ENCODE data around the gene LRP1-AS.

Gene LRP1-AS

DNA sequence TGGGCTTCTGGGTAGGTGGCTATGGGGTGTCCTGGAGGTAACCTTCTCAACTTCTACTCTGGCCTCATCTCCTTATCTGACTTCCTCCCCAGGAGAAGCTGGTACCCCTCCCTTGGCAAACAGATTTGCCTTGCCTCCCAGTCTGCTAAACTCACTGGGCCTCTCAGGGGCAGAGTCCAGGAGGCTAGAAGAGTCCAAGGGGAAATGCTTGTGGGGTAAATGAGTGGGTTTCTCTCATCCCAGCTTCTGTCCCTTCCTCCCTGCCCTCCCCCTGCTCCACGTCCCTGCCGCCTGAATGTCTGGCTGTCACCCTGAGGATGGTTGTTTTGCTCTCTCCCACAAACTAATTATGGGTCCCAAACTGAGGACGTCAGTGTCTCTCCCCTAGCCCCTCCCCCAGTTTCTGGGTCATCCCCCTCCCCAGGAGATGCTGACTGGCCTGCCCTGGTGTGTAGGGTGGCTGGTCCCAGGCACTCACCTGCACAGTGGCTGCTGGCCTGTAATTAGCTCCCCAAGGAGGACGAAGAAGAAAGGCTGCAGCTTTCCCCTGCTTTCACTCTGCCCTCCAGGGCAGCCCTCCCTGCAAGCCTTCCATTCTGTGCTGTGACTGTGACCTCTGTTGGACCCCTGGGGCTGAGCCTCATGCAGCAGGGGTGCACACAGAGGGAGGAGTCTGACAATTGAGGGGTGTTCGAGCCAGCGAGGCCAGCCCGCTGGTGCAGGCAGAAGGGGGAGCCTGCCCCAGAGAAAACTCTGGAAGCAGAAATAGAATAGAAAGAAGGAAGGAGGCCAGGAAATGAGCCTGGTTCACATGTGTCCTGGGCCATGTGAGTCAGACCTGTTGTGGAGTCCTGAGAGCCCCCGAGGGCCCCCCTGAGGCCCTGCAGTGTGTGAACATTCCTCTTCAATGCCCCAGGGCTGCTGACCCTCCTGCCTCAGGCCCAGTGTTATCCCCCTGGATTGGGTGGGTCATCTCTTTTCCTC, at the start of gene LRP1-AS:
LRP1-AS (minus strand) TSS at position 659 of the 984 bp plus-strand sequence.
- DNase-seq = no peak

DNA sequence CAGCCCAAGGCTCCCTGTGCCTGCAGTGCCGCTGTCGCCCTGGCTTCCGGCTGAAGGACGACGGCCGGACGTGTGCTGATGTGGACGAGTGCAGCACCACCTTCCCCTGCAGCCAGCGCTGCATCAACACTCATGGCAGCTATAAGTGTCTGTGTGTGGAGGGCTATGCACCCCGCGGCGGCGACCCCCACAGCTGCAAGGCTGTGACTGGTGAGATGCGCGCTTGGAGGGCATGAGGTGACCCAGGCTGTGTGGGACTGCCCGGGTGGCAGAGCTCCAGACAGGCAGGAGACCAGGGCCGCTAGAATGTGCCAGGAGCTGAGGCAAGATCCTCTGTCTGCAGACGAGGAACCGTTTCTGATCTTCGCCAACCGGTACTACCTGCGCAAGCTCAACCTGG, 49.5 kb upstream of the LRP1-AS start:
- no peak for DNase-seq

DNA sequence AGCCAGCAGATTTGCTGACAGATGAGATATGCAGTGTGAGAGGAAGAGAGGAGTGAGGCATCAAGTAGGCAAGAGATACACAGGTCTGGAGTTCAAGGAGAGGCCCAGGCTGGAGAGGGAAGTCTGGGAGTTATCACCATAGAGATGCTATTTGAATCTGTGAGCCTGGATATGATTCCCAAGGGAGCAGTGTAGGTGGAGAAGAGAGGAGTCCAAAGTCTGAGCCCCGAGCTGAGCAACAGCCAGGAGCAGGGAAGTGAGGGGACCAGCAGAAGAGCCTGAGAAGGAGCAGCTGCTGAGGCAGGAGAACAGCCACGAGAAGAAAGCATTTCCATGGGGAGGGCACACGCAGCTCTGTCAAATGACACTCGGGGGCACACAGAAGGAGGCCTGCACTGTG, 49.0 kb upstream of the LRP1-AS start:
- peak; percentile 35 for DNase-seq

DNA sequence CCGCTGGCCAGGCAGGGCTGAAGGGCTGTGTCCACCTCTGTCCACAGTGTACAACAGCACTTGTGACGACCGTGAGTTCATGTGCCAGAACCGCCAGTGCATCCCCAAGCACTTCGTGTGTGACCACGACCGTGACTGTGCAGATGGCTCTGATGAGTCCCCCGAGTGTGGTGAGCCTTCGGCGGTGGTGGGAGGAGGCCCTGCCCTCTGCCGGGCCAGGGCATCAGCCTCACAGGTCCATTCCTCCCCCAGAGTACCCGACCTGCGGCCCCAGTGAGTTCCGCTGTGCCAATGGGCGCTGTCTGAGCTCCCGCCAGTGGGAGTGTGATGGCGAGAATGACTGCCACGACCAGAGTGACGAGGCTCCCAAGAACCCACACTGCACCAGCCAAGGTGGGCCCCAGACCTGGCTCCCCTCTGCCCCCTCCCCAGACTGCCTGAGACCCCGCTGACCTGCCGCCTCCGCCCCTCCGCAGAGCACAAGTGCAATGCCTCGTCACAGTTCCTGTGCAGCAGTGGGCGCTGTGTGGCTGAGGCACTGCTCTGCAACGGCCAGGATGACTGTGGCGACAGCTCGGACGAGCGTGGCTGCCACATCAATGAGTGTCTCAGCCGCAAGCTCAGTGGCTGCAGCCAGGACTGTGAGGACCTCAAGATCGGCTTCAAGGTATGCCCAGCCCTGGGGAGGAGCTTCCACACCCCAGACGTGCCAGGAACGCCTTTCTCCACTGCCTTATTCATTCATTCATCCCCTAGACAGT, 48.4 kb upstream of the LRP1-AS start:
- DNase-seq = no peak

DNA sequence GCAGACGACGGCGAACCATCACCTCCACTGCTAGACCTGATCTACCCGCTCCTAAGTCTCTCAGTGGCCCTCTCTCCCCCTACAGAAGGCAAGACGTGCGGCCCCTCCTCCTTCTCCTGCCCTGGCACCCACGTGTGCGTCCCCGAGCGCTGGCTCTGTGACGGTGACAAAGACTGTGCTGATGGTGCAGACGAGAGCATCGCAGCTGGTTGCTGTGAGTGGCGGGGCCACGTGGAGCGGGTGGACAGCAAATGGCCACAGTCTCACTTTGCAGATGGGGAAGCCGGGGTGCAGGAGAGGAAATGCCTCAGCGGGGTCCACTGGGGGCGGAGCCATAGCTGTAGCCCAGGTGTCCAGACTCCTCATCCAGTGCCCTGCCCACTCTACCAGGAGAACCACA, 47.8 kb upstream of the LRP1-AS start:
- DNase-seq = no peak

DNA sequence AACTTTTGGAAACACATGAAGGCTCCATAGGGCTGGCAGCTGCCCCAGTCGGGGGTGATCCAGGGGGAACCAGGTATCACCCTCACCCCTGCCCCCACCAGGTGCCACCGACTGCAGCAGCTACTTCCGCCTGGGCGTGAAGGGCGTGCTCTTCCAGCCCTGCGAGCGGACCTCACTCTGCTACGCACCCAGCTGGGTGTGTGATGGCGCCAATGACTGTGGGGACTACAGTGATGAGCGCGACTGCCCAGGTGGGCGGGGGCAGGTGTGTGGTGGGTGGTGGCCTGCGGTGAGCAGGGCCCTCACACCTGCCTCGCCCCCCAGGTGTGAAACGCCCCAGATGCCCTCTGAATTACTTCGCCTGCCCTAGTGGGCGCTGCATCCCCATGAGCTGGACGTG, 46.8 kb upstream of the LRP1-AS start:
- DNase-seq = no peak

DNA sequence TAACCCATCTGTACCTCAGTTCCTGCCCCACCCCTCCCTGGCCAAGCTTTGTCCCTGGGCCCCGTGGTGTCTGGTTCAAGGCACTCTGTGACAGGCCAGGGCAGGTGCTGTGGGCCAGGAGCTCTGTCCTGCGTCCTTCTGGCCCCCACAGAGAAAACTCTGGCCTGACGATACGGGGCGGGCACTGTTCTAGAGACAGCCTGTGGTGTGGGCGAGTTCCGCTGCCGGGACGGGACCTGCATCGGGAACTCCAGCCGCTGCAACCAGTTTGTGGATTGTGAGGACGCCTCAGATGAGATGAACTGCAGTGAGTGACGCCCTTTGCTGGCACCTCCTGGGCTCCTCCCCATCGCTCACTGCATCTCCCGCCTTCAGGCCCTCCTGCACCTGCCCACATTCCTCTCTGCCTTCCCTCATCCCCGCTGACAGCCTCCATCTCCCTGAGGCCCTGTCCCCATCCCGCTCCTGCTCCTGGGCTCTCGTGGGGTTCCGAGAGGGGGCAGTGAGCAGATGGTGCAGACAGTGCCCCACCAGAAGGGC, 46.4 kb upstream of the LRP1-AS start:
- DNase-seq = no peak

DNA sequence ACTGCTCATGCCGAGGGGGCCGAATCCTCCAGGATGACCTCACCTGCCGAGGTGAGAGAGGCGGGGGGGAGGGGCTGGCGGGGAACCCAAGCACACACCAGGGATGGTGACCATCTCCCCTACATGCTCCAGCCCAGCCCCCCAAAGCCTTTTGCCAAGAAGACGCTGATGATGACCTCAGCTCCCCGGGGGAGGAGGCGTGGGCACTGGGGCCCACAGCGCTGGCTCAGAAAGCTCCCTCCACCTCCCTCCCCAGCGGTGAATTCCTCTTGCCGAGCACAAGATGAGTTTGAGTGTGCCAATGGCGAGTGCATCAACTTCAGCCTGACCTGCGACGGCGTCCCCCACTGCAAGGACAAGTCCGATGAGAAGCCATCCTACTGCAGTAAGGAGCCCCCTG, 45.5 kb upstream of the LRP1-AS start:
- no peak for DNase-seq

DNA sequence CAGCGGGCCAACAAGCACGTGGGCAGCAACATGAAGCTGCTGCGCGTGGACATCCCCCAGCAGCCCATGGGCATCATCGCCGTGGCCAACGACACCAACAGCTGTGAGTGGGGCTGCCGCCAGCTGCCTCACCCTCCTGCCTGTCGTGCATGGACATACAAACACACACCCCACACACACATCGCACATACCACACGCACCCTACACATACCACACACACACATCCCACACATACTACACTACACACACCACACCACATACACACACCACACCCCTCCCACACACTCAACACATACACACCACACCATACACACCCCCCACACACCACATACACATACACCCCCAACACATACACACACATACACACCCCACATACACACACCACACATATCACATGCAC, 44.0 kb upstream of the LRP1-AS start:
- DNase-seq = no peak

DNA sequence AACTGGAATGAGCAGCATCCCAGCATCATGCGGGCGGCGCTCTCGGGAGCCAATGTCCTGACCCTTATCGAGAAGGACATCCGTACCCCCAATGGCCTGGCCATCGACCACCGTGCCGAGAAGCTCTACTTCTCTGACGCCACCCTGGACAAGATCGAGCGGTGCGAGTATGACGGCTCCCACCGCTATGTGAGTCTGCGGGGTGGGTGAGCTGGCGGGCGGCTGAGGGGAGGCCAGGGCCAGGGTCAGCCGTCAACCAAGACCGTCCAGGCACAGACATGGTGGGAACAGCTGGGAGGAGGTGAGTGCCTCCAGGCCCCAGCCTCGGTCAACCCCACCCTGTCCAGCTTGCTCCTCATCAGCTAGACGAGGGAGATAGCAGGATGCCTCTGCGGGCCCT, 43.4 kb upstream of the LRP1-AS start:
- DNase-seq = no peak

DNA sequence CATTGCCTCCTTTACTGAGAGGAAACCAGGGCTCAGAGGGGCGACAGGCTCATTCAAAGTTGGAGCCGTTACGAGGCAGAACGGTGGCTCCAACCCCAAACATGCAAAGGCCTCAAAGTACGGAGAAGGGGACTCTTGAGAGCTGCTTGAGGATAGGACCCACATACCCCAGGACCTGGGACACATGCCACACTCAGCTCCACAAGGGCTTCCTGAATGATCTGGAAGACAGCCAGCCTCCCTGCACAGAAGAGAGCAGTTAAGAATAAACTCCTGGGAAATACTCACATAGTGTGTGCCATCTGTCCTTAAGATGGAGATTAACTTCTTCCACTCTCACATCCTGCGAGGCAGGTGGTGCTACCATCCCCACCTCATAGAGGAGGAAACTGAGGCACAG, 42.6 kb upstream of the LRP1-AS start:
- peak; percentile 47 for DNase-seq

DNA sequence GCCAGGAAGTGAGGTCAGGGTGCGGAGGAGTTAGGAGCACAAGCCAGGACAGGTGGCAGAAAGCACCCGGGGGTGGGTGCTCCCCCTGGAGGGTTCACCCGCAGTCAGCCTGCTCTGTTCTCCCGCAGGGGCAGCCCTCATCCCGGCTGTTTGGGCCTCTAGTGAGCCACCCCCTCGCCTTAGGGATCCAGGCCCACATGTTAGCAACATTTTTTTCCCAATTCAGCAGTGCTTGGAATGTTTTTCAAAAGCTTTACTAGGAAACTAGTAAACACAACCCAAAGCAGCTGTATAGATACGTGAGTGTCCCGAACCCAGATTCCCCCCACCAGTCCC, 40.6 kb upstream of the LRP1-AS start:
- DNase-seq = no peak

DNA sequence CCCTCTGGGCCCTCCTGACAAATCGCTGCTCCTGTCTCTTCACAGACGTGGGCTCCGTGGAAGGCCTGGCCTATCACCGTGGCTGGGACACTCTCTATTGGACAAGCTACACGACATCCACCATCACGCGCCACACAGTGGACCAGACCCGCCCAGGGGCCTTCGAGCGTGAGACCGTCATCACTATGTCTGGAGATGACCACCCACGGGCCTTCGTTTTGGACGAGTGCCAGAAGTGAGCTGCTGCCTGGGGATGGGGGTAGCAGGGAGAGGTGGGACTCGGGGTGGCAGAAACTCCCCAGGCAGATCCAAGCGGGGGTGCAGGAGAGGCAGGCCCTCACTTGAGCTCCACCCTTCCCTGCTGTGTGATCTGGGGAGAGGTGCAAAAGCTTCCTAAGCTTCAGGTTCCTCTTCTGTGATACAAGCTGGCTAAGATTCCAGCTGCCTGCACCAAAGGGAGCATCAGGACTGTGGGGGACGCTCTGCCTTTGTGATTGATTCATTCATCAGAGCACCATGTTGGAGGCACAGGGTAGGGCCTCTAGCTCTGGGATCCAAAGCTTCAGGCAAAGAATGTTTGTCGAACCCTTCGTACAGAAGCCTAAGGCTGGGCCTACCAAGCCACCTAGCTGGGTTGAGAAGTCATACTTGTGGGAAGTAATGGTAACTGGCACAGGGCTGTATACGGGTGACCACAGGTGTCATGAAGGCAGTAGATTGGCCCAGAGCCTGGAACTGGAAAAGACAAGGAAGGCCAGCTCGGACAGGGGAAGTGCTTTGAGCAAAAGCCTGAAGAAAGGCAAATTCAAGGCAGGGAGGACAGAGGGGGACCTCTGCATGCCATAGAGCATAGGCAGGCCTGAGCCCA, 40.0 kb upstream of the LRP1-AS start:
- DNase-seq = no peak

DNA sequence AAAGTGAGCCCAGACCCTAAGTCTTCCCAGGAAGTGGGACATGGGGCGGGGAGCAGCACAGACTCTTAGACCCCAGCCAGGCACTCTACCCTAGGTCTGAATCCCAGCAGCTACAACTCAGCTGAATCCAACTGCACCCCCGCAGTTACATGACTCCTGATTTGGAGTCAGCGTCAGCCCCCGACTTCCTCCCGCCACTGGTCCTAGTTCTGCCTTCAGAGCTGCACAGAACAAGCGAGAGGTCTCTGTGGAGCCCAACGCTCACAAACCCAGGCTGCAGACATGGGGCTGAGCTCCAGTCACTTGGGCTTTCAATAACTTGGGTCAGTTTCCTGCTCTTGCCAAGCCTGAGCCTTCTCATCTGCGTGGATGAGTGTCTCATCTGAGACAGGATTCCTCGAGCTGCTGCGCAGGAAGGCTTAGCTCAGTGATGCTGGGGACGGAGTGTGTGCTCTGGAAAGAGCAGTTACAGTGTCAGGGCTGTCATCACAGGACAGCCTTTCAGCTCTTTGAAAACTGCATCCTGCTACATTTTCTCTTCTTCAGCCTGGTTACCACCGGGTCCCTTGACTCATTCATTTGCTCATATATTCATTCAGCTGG, 38.6 kb upstream of the LRP1-AS start:
- DNase-seq = no peak

DNA sequence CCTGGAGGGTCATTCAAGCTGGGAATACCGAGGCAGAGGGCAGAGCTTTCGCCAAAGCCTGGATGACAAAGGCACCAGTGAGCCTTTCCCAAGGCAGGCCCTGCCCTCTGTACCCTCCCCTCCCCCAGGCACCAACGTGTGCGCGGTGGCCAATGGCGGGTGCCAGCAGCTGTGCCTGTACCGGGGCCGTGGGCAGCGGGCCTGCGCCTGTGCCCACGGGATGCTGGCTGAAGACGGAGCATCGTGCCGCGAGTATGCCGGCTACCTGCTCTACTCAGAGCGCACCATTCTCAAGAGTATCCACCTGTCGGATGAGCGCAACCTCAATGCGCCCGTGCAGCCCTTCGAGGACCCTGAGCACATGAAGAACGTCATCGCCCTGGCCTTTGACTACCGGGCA, 38.0 kb upstream of the LRP1-AS start:
- no peak for DNase-seq

DNA sequence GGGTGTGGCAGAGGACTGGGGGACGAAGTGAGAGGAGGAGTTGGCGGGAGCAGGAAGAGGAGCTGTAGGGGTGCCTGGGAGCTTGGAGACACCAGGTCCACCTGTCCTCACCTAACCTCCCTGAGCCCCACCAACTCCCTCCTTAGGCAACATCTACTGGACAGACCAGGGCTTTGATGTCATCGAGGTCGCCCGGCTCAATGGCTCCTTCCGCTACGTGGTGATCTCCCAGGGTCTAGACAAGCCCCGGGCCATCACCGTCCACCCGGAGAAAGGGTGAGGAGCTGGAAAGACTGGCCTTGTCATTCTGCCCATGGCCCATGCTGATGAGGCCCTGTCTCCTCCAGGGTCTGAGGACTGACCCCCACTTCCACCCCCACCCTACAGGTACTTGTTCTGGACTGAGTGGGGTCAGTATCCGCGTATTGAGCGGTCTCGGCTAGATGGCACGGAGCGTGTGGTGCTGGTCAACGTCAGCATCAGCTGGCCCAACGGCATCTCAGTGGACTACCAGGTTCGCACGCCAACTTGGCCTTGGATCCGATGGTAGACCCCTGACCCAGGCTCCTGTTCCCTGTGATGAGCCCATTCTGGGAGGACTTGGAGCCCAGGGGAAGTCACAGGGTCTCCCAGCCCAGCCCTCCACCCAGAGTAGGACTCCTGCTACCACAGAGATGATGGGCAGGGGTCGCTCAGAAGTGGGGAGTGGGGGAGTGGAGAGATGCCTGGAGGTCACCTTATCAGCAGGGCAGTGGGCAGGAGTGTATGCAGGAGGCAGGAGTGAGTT, 36.7 kb upstream of the LRP1-AS start:
- DNase-seq = no peak

DNA sequence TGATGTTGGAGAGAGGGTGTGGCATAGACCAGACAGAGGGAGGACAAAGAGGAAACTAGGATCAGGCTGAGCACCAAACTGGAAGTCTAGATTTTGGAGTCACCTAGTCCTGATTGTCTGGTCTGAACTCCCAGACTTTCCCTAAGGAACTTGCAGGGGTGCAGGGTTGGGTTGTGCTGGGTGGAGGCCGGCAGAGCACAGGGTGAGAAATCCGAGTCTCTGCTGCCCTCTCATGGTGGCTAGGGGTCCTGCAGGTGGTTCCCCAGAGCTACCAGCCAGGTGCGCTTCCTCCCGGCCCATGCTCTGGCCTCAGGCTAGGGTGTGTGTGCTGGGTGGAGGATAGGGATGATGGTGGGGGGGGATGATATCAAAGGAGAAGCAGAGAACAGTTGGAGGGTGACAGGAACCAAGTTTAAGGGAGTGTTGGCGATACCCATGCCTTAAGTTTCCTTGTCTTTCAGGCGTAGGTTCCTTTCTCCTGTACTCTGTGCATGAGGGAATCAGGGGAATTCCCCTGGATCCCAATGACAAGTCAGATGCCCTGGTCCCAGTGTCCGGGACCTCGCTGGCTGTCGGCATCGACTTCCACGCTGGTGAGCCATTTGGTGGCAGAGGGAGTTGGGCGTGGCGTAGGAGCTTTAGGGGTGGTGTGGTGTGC, 35.6 kb upstream of the LRP1-AS start:
- DNase-seq = peak; percentile 83

DNA sequence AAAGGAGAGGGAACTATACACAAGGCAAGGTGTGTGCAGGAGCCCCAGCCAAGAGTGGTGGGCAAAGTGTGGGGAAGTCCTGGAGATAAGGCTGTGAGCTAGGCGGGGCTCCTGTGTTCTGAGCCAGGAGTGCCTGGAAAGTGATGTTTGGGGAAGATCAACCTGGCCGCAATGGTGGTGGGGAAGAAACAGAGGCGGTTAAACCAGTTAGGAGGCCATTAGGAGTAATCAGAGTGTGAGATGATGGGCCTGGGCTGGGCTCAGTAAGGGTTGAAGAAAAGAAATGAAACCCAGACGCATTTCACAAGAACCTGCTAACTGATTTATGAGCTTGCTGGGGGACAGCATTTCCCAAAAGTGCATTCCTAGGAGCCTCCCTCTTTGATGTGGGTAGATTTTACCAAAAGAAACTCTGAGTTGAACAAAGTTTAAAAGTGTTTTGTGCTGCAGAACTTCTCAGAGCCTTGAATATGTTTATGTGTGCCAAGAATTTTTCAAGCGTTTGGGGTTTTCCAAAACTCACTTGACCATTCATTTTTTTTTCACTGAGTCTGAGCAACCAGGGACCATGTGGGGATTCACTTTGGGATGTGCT, 34.2 kb upstream of the LRP1-AS start:
- DNase-seq = no peak

DNA sequence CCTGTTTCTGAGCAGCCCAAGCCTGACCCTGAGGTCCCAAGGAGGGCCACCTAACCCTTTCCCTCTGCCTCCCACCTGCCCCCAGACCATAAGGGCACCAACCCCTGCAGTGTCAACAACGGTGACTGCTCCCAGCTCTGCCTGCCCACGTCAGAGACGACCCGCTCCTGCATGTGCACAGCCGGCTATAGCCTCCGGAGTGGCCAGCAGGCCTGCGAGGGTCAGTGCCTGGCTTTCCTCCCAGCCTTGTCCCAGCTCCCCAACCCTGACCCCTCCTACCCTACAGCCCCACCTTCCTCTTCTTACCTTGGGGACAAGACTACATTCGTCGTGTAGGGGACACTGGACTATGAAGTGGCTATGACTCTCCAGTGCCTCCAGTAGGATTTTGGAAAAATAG, 33.7 kb upstream of the LRP1-AS start:
- no peak for DNase-seq

DNA sequence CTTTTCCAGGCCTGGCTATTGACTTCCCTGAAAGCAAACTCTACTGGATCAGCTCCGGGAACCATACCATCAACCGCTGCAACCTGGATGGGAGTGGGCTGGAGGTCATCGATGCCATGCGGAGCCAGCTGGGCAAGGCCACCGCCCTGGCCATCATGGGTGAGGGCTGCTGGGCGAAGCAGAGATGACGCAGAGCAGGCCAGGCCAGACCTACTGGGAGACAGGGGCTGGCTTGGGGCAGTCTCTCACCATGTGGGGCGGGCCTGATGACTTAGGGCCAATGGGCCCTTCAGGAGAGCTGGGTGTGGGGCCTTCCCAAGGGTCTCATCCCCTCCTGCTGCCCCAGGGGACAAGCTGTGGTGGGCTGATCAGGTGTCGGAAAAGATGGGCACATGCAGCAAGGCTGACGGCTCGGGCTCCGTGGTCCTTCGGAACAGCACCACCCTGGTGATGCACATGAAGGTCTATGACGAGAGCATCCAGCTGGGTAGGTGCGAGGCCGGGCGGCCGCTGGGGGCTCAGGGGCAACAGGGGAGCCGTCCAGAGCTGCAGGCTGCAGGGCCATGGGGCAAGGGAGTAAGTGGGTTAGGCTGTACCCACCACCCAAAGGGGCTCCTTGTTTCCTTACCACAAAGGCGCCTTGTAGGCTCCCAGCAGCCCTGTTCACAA, 33.0 kb upstream of the LRP1-AS start:
- DNase-seq = no peak

Measured in NCI-H82 (cell line).